ENCODE data around the gene AFAP1L1. TPM values are rescaled to one million over a fixed set of nuclear protein-coding genes. Genes with fewer than 3 reads are reported as not detected.

The AFAP1L1 gene
- total RNA-seq, 4 donors from 2014 or later, result 10.3 to 20.6 (median 14.0) TPM

GRCh38 chr5:149366169-149366729, 94.6 kb downstream of the AFAP1L1 start:
- Histone ChIP-seq H3K4me3 (no peak overlapping the region), H3K4me1 (peaks cover 0 to 34% (median 7%) of the 10 kb centered on the region in 3 donors), H3K9me3 (no peaks in the 10 kb centered on the region), H3K36me3 (no peaks in the 10 kb centered on the region), H3K27me3 (no peaks in the 10 kb centered on the region), H3K27ac (no peak overlapping the region)
- no peak for TF ChIP-seq EP300 (IDR thresholded peaks at IDR 0.05)
- no peak for TF ChIP-seq POLR2AphosphoS5 (IDR thresholded peaks at IDR 0.05)
- no peak for TF ChIP-seq CTCF (IDR thresholded peaks at IDR 0.05)
- no peak for TF ChIP-seq POLR2A (IDR thresholded peaks at IDR 0.05)
- 60% methylated on average over 1 of the region's 1 CpG; no CpG with 5 or more reads in 1 of the 2 donors for WGBS, 2 donors (ENCODE audit: low coverage in 1 of 2)
- ATAC-seq, result no peak

GRCh38 chr5:149367249-149367971, 95.8 kb downstream of the AFAP1L1 start:
- Histone ChIP-seq H3K4me3 (peak overlapping the region in 1 of 2 donors; percentile 3), H3K36me3 (no peaks in the 10 kb centered on the region), H3K4me1 (peaks cover 0 to 46% (median 13%) of the 10 kb centered on the region in 3 donors), H3K27me3 (no peaks in the 10 kb centered on the region), H3K9me3 (no peaks in the 10 kb centered on the region), H3K27ac (peak overlapping the region in 3 of 4 donors; percentile 73 to 75 (median 73))
- ATAC-seq, result peak; percentile 70
- TF ChIP-seq POLR2A (IDR thresholded peaks at IDR 0.05) (no peak), CTCF (IDR thresholded peaks at IDR 0.05) (peak in 3 of 4 experiments; percentile 74 to 86 (median 84)), POLR2AphosphoS5 (IDR thresholded peaks at IDR 0.05) (peak; percentile 39), EP300 (IDR thresholded peaks at IDR 0.05) (no peak)
- 0% methylated on average over 3 of the region's 14 CpGs; no CpG with 5 or more reads in 1 of the 2 donors for WGBS, 2 donors (ENCODE audit: low coverage in 1 of 2)

- Histone ChIP-seq H3K36me3 (no peaks in the 10 kb centered on the region), H3K27ac (peak overlapping the region in 3 of 4 donors; percentile 73 to 75 (median 73)), H3K27me3 (no peaks in the 10 kb centered on the region), H3K4me1 (peaks cover 0 to 53% (median 13%) of the 10 kb centered on the region in 3 donors), H3K4me3 (no peak overlapping the region), H3K9me3 (no peaks in the 10 kb centered on the region)
- no peak for ATAC-seq
- TF ChIP-seq POLR2AphosphoS5 (IDR thresholded peaks at IDR 0.05) (no peak), POLR2A (IDR thresholded peaks at IDR 0.05) (no peak), EP300 (IDR thresholded peaks at IDR 0.05) (no peak), CTCF (IDR thresholded peaks at IDR 0.05) (no peak)
- WGBS, 2 donors (ENCODE audit: low coverage in 1 of 2), result 64% methylated on average over 12 of the region's 22 CpGs; no CpG with 5 or more reads in 1 of the 2 donors
These were observed 96.5 kb downstream of the AFAP1L1 start for GRCh38 chr5:149367972-149368645.

GRCh38 chr5:149370878-149371277, 99.2 kb downstream of the AFAP1L1 start:
- 83 to 90% methylated on average over 2 of the region's 2 CpGs for WGBS, 2 donors (ENCODE audit: low coverage in 1 of 2)
- ATAC-seq, result no peak
- H3K36me3 ChIP-seq, result no peaks in the 10 kb centered on the region
- H3K27me3 ChIP-seq, result no peaks in the 10 kb centered on the region
- H3K4me3 ChIP-seq, result no peak overlapping the region
- H3K27ac ChIP-seq, result peak overlapping the region in 3 of 4 donors; percentile 72 to 93 (median 75)
- H3K4me1 ChIP-seq, result peaks cover 0 to 77% (median 13%) of the 10 kb centered on the region in 3 donors
- TF ChIP-seq CTCF (IDR thresholded peaks at IDR 0.05) (no peak), EP300 (IDR thresholded peaks at IDR 0.05) (no peak), POLR2AphosphoS5 (IDR thresholded peaks at IDR 0.05) (no peak), POLR2A (IDR thresholded peaks at IDR 0.05) (no peak)
- no peaks in the 10 kb centered on the region for H3K9me3 ChIP-seq
